ENCODE results near the gene CDC42BPA.

- no peak for TF ChIP-seq POLR2A (IDR thresholded peaks at IDR 0.05; ENCODE audit: low read length)
- TF ChIP-seq RNF2 (IDR thresholded peaks at IDR 0.05; ENCODE audit: borderline replicate concordance, low read depth), result no peak
- no peak for TF ChIP-seq CTCF (IDR thresholded peaks at IDR 0.05)
- no peak for TF ChIP-seq REST (IDR thresholded peaks at IDR 0.05)
- TF ChIP-seq MAZ (IDR thresholded peaks at IDR 0.05; ENCODE audit: borderline replicate concordance, low read depth, low read length), result no peak
- TF ChIP-seq CBX8 (IDR thresholded peaks at IDR 0.05), result no peak
- TF ChIP-seq RFX5 (IDR thresholded peaks at IDR 0.05), result no peak
- no peak for TF ChIP-seq PBX3 (IDR thresholded peaks at IDR 0.05)
Measured at GRCh38 chr1:226954337-226954736, 364.0 kb downstream of the CDC42BPA start.
